Dedifferentiated amniotic fluid mesenchymal stem cell (primary cell): Measurements from ENCODE around the gene WNT3A.

Experiments
- DNase-seq: peaks from one replicate; pipeline ENCODE4 v3.0.0-alpha.2; 2016; ENCODE audit errors: extremely low spot score

The WNT3A gene

DNA sequence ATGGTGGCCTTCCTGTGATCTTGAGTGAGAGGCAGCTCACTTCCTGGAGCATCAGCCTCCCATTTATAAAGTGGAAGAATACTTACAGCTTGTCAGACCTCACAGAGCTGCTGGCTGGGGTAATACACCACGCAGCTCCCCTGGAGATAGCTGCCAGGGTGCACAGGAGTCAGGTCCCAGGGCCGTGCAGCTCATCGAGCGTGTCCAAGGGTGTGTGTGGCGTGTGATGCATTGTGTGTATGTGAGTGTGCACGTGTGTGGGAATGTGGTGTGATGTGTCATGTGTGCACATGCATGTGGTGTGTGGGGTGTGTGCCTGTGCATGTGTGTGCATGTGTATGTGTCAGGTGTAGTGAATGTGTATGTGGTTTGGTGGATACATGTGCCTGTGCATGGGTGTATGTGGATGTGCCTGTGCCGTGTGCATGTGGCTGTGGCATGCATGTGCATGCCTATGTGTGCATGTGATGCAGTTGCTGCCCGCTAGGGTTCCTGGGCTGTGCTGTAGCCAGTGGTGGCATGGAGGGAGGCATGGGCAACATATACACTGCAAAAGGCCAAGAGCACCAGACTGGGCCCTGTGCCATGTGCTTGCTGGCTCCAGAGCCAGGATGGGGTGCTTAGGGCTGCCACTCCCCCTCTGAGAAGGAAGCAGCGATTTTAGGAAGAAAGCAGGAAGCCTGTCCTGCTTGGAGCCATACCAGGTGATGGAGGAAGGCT lies 24.6 kb downstream of the WNT3A start:
- DNase-seq = no peak

DNA sequence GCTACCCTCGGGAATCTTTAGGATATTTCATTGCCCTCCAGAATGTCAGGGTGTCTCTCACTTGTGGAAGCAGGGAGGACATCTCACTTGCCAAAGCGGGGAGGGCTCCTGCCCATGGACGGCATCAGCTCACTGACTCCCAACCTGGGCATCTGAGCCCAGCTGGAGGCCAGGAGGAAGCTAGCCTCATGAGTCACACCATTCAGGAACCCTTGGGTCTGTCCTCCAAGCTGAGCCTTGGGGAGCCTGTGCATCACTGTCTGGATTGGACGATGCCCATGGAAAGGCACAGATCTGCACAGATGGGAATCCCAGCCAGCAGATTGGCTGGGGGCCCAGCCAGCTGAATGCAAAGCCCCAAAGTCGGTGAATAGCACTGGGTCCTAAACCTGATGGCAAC lies 25.2 kb downstream of the WNT3A start:
- DNase-seq = no peak

DNA sequence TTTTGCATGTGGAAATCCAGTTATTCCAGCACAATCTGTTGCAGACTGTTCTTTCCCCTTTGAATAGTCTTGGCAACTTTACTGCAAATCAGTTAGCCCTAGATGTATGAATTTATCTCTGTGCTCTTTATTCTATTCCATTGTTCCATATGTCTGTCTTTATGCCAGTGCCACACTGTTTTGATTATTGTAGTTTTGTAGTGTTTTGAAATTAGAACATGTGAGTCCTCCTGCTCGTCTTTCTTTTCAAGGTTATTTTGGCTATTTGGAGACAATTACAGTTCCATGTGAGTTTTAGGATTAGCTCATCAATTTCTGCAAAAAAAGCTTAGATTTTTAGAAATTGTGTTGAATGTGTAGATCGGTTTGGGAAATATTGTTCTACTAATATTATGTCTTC lies 26.6 kb downstream of the WNT3A start:
- no peak for DNase-seq

DNA sequence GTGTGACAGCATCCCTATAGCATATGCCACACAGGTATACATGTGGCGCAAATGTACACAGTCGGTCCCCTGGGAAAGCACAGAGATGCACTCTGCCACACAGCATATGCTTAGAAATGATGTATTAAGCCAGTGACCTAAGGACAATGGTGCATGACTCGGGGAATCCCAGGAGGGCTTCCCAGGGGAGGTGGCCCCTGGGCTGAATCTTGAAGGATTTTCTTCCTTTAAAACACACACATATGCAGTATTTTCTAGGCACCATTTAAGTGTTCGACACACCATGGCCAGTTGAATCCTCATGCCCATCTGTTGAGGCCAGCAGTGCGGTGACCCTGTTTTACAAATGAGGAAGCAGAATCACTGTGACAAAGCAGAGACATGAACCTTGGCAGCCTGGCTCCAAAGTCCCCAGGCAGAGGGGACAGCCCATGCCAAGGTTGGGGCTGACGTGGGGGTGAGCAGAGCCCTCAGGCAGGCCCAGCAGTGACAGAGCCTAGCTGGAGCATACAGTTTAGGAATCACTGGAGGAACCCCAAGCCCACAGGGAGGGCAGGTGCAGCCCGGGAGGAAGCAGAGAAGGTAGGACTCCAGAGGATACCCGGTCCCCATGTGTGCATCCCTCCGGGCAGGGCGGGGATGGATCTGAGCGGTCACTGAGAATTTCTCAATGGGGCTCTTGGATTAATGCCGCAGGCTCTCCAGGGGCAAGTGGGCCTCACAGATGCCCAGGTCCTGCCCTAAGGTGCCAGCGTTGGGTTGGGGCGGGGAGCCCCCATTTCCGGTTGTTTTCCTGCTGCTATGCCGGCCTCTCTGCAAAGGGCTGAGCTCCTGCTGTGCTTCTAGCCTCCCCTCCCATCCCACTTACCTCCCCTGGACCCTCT lies 28.4 kb downstream of the WNT3A start:
- DNase-seq = no peak

DNA sequence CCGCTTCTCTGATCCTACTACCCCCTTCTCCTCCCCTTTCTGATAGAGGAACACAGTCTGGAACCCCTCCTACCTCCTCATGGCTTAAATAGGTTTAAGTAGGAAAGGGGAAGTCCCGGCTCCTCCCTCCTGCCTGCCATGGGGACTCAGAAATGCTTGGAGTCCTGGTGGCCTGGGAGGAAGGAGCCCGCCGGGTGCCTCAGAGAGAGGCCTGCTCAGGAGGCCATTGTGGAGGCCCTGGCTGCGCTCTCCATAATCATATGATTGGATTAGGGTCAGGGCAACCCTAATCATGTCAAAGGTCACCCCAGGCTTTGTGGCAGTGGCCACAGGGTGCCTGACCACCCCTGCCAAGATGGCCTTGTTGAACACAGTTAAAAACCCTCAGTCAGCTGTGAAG lies 29.0 kb downstream of the WNT3A start:
- no peak for DNase-seq

DNA sequence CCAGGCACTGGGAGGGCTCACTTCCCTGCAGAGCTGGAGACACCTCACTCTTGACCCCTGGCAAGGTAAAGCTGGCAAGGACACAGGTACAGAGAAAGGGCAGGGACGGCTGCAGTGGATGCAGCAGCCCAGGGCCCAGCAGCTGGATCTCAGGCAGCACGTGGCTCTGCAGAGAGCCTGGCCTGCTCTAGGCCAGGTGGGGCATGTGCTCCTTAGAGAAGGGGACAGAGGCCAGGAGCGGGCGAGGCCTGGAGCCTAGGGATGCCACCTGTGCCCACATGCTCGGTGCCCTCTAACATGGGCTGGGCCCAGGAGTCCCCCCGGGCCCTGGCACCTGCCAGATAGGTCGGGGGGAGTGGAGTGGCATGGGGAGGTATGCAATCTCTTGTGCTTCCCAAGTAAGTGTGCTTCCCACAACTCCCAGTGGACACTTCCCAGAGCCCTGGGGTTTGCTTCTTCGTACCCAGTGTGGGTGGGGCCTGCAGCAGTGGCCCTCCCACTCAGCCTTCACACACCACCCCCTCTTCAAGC lies 30.0 kb downstream of the WNT3A start:
- no peak for DNase-seq

DNA sequence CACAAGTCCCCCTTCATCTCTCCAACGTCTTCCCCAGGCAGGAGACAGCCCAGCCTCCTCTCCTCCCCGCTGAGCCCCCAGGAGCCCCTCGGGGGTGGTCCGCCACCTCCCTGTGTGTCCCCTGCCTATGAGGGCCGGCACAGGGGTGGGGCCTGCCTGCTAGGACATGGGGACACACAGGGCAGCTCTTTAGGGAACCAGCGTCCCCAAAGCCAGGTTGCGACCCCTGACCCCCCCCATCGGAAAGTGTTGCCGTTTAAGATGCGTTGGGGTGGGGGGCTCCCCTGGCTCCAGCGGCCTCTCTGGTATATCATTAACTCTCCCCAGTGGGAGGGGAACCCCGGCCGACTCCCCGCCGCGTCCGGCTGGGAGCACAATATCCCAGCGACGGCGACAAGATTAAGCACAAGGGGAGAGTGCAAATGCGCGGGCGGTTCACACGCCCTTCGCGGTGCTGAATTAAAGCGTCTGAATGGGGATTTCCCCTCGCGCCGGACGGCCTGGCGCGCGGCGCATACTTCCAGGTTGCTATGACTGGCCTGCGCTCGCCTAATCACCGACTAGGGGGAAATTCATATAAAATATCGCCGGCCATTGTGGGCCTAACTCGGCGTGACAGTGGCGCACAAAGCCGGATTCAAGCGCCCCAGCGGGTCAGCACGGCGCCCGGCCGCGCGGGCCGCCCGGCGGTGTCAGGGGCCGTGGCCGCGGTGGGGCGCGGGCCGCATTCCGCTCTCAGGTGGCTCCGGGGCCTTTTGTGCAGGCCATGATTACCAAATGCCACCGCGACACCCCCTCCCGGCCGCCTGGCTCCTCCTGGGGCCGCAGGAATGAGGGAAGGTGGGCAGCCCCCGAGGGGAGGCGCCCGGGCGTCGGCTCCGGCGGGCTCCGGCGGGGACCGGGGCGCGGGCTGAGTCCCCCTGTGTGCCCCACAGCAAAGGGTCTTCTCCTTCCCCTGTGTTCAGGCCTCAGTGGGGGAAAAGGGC lies 30.9 kb downstream of the WNT3A start:
- DNase-seq = no peak

DNA sequence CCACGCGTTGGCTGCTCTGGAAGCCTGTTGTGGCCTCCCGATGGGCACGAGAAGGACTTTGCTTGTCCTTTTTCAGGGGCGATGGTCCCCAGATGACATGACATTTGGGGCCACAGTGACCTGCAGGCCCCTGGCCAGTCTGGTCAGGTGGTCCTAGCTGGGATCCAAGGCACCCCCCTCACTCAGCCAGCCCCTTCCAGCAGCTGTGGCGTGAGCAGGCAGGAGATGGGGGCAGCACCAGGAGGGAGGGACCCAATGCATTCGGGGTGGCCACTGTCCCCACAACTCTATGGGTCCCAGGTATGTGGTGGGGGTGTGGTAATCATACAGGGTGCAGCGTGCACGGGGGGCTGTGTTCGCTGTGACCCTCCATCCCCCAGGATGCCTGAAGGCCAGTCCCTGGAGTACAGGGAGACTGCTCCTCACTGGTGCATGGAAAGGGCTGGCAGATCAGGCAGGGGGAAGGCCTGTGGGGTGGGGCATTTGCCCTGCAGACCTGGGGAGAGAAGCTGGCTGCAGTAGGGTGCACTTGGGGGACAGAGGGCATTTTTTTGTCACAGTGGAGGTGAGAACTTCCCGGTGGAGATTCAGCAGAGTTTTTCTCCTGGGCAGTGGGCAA lies 31.7 kb downstream of the WNT3A start:
- DNase-seq = no peak

DNA sequence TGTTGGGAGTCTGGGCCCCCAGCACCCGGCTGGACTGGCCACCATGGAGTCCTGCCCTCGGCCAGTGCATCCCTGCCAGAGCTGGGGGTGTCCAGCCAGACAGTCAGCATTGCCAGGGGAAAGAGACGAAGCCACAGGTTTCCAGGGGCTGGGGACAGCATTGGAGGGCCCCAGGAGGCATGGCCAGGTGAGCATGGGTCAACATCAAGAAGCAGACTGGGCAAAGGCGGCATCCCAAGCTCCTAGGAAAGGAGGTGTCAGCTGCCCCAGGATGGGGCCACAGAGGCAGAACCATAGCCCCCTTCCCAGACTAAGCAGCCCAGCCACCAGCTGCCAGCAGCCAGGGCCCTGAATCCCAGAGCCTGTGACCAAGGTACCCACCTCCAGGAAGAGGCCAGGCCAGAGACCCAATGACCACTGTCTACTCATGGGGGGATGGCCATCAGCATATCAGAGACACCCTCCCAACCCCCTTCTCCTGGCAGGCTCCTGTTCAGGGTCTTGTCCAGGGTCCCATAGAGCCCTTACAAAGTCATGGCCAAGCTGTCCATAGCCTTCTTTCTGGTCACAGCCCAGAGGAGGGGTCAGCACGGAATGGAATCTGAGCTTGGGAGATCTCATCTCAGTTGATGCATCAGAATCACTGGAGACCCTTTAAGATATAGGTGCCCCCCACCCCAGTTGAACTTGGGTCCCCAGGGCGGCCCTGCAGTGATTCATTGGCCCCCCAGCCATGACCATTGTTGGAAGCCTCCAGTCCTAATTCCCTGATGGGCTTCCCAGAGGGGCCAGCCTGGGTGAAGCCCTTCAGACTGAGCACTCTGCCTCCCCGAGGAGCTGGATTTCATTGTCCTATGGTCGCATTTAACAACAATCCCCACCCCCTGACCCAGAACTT lies 32.5 kb downstream of the WNT3A start:
- no peak for DNase-seq

DNA sequence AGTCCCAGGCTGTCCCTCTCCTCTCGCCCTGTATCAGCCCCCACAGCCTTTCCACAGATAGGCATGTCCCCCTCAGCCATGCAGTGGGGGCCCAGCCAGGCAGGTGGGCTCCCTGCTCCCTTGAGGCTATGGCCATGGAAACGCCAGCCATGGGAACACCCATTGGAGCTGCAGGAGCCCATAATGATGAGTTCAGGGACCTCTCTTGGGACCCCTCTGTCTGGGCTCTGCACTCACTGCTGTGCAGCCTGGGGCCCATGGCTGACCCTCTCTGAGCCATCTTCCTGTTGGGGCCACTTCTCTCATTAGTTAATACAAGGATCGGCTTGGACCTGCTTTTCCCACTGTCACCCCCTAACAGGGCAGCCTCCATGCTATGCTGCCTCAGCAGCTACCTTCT lies 33.2 kb downstream of the WNT3A start:
- no peak for DNase-seq

DNA sequence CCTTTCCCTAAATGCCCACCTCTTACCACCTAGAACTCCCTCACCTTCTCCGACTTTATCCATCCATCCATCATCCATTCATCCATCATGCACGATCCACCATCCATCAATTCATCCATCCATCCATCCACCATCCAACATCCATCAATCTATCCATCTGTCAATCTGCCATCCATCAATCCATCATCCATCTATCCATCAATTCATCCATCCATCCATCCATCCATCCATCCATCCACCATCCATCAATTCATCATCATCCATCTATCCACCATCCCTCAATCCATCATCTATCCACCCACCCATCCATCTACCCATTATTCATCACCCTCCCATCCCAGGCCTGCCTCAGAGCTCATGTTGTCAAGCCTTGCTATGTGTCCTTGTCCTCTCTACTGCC lies 34.5 kb downstream of the WNT3A start:
- no peak for DNase-seq

DNA sequence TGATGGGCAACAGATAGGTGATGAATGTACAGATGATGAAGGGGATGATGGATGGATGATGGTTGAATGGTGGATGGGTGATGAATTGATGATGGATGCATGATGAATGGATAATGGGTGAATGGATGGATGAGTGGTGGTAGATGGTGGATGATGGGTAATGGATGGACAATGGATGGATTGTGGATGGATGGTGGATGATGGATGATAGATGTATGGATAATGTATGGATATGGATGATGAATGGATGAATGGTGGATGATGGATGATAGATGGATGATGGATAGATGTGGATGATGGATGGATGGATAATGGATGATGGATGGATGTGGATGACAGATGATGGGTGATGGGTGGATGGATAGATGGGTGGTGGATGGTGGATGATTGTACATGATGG lies 35.7 kb downstream of the WNT3A start:
- no peak for DNase-seq

DNA sequence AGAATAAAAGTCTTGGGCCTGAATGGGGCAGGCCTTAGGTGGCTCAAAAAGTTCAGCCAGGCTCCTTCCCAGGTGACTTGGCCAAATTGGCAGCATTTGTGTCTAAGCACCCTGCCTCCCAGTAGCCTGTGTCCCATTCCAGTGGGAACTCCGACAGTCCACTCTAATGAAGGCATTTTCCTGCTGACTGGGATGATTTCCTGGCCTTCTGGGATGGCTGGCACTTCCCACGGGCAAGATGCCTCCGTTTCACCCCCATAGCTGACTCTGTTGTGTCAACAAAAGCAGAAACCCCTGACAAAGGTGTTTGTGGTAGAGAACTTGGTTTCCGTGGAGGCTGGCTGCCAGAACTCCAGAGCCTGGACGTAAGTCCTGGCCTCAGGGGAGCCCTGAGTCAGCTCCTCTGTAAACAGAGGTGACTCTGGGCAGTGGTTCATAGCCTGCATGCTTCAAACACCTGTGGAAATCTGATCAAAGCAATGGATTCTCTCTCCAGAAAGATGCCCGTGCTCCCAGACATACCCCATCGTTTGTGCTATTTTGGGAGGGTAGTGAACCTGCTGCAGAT lies 36.6 kb downstream of the WNT3A start:
- DNase-seq = no peak

DNA sequence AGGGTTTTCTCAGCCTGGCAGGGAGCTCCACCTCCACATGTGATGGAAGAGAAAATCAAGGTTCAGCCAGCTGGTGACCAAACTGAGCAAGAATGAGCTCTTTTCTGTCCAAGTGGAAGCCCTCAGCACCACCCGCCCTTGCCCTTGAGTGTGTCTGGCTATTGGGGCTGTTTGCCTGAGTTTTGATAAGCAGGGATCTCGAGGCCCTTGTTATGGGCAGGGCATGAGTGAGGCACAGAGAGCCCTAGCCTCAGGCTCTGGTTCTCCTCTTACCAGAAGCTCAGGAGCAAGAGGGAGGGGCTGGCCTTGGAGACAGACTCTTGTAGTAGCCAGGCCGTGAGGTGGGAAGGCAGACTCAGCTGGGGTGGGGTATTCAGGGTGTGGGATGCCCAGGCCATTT lies 38.2 kb downstream of the WNT3A start:
- no peak for DNase-seq

DNA sequence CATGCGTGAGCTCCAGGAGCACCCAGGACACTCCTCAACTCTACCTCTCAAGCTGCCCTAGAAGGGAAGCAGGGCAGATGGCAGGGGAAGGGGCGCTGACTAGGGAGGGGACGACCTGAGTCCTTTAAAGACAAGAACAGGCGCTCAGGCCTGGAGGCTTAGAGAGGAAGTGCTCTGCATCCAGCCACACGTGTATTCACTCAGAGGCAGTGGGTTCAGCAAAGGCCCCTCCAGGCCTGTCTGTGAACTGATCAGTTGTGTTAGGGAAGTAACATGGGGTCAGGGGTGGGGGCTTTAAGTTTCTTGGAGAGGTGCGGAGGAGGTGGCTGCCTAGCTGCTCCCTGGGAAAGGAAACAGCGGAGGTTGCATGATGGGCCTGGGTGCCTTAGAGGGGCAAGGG lies 38.6 kb downstream of the WNT3A start:
- no peak for DNase-seq

DNA sequence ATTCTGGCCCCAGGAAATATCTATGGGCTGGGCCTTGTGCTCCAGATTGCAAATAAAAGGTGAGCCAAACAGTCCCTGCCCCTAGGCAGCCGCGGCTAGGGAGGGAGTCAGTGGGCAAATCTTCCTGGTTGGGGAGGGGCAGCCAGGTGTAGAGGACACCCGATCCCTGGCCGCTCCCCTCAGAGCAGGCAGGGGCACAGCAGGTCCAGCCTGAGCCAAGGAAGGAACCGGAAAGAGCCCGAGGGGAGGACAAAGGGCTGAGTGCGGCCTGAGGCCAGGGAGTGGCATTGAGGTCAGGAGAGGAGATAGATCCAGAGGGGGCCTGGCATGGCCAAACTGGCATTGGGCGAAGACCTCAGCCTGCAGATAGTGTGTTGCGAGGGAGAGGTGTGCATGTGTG lies 39.1 kb downstream of the WNT3A start:
- DNase-seq = no peak

DNA sequence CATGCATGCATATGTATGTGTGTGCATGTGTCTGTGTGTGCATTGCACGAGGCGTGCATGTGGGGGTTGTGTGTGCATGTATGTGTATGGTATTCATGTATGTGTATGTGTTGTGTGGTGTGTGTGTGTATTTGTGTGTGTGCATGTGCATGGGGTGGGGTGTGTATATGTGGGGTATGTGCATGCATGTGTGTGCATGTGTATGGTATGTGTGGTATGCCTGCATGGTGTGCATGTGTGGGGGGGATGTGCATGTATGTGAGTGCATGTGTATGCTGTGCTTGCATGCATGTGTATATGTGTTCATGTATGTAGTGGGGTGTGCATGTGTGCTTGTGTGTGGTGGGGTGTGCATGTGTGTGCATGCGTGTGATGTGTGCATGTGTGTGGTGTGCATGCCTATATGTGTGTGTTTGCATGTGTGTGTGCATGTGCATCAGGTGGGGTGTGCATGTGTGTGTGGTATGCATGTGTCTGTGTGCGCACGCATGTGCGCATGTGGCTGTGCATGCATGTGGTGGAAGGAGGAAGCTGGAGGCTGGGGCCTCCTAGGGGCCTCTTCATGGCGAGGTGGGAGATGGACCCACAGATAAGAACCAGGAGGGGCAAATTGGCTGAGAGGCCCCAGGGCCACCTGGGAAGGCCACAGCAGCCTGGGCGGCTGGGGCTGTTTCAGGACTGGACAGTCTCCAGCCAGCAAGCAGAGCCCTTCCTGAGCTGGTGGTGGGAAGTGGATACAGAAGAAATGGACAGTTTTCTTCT lies 39.8 kb downstream of the WNT3A start:
- DNase-seq = no peak

DNA sequence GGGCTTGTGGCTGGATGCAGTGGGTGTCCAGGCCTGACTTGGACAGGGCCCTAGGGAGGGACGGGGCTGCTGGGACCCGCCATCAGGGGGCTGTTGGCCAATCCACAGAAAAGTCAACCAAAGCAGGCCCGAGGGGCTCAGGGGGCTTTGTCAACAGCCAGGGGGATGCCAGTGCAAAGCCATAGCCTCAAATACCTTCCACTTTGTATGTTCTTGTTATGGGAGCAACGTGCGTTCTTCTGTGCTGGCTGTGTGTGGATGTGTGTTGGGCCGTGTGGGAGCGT lies 40.3 kb downstream of the WNT3A start:
- no peak for DNase-seq

DNA sequence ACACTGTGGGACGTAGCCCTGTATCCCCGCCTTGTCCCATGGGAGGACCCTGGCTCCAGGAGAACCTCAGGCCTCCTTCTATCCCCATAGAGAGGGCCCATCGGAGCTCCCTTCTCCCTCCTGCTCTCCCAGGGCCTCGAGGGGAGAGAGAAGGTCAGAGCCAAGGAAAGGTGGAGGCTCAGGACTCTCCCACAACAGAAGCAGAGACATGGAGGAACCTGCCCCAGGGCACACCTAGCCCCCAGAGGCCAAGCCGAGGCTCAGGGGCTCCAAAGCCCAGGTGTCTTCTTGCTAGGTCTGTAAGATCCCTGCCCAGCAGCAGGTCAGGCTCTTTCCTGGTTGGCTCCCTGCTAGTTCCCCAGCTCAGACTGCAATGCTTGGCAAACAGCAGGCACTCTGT lies 41.3 kb downstream of the WNT3A start:
- no peak for DNase-seq
